Right kidney (tissue), 1 donor: ENCODE measurements around the gene TNN.
A peak's percentile ranks its signal among the peaks of the same experiment; 100 is the strongest.

ENCODE experiments used
- DNase-seq: peaks from one replicate; pipeline ENCODE4 v3.0.0-alpha.2; 2016

The TNN gene

GRCh38 chr1:175178456-175178855 is 110.8 kb downstream of the TNN start:
- no peak for DNase-seq

- no peak for DNase-seq
Observed at GRCh38 chr1:175179837-175180590, 112.4 kb downstream of the TNN start.

- no peak for DNase-seq
Observed at GRCh38 chr1:175182201-175182746, 114.6 kb downstream of the TNN start.

GRCh38 chr1:175183586-175183985 is 116.0 kb downstream of the TNN start:
- DNase-seq = no peak

GRCh38 chr1:175185903-175186302 is 118.3 kb downstream of the TNN start:
- no peak for DNase-seq

- no peak for DNase-seq
Observed at GRCh38 chr1:175186433-175187160, 119.0 kb downstream of the TNN start.

- no peak for DNase-seq
Observed at GRCh38 chr1:175188936-175189335, 121.3 kb downstream of the TNN start.

- no peak for DNase-seq
Observed at GRCh38 chr1:175191659-175192058, 124.0 kb downstream of the TNN start.

GRCh38 chr1:175192111-175192629 is 124.5 kb downstream of the TNN start:
- peak; percentile 72 for DNase-seq

GRCh38 chr1:175192630-175193526 is 125.2 kb downstream of the TNN start, which contains the start of gene KIAA0040:
Gene KIAA0040 (minus strand): TSS chr1:175192776. CDS start chr1:175161013, 31,763 bp downstream.
- DNase-seq = peak; percentile 75

- no peak for DNase-seq
Observed at GRCh38 chr1:175193527-175193910, 125.9 kb downstream of the TNN start.

- DNase-seq = no peak
Observed at GRCh38 chr1:175195281-175195680, 127.6 kb downstream of the TNN start.

- DNase-seq = no peak
Observed at GRCh38 chr1:175195798-175196197, 128.2 kb downstream of the TNN start.

GRCh38 chr1:175197531-175197930 is 129.9 kb downstream of the TNN start:
- DNase-seq = no peak
